HepG2 (cell line): ENCODE results near the gene GLS2.

Source experiments
- ADNP ChIP-seq: sonication (generic); formaldehyde crosslinking; IDR thresholded peaks from 2 replicates; pipeline ENCODE4 v1.4.0; 2020; ENCODE audit warnings: missing genetic modification reagents
- EP300 ChIP-seq, 3 experiments: sonication (generic) in 1 of 3; formaldehyde crosslinking in 1 of 3; IDR thresholded peaks; 2 replicates each; pipeline versions ENCODE4 v1.5.1 to v1.6.1; 2011 to 2020; ENCODE audit warnings: low read depth in 2 of 3, low read length in 2 of 3, borderline replicate concordance in 1 of 3, improper control_type of control experiment in 1 of 3, mild to moderate bottlenecking in 1 of 3, missing genetic modification reagents in 1 of 3, moderate library complexity in 1 of 3
- EZH2 ChIP-seq: conservative IDR thresholded peaks from 2 replicates; pipeline ENCODE4 v1.6.1; 2012; ENCODE audit warnings: mild to moderate bottlenecking, low read depth, low read length, moderate library complexity
- MXI1 ChIP-seq: IDR thresholded peaks from 3 replicates; pipeline ENCODE4 v1.6.1; 2012; ENCODE audit warnings: low read depth, low read length, inconsistent platforms, borderline replicate concordance
- ZBTB1 ChIP-seq: sonication (generic); formaldehyde crosslinking; IDR thresholded peaks from 2 replicates; pipeline ENCODE4 v1.4.0; 2020; ENCODE audit warnings: missing genetic modification reagents, borderline replicate concordance
- TF ChIP-seq, protein P1 (sequence below): IDR thresholded peaks from 2 replicates; pipeline ENCODE4 v1.6.1; 2016; ENCODE audit warnings: low read depth
- TF ChIP-seq, protein P2 (sequence below): sonication (generic); formaldehyde crosslinking; conservative IDR thresholded peaks from 2 replicates; pipeline ENCODE4 v1.4.0; 2020; ENCODE audit warnings: missing genetic modification reagents

DNA sequence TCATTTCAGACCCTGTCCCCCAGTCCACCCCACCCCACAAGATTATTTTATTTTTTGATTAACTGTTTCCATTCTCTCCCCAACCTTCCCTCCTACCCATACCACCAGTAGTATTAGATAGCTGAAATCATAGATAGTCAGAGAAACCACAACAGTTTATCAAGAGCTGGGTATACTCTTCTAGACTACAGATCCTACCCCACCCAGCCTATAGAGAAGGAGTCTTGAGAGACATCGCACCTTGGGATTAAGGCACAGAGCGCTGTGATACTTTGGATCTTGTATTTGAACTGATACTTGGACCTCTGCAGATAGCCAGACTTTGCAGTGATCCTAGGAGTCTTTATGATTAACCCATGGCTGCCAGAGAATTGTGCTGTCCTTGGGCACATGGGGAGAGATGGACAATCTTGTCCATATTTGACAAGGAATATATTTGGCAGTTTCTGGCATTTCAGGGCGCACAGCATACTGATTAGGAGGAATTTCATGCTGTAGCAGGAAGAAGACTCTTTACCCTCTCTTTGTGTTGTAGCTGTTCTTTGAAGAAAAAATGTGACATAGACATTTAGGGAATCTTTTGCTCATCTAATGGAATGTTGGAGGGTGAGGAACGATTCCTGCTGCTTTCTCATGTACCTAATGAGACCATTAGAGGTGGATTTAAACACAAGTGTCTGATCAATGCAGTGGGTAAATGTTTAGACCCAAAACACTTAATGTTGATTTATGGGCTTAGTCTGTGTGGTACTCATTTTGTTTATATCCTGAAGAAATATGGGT lies 34.6 kb upstream of the GLS2 start:
- TF ChIP-seq, protein P1, sequence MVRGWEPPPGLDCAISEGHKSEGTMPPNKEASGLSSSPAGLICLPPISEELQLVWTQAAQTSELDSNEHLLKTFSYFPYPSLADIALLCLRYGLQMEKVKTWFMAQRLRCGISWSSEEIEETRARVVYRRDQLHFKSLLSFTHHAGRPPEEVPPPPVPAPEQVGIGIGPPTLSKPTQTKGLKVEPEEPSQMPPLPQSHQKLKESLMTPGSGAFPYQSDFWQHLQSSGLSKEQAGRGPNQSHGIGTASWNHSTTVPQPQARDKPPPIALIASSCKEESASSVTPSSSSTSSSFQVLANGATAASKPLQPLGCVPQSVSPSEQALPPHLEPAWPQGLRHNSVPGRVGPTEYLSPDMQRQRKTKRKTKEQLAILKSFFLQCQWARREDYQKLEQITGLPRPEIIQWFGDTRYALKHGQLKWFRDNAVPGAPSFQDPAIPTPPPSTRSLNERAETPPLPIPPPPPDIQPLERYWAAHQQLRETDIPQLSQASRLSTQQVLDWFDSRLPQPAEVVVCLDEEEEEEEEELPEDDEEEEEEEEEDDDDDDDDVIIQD (CRISPR knock-in tag), result no peak
- TF ChIP-seq, protein P2, sequence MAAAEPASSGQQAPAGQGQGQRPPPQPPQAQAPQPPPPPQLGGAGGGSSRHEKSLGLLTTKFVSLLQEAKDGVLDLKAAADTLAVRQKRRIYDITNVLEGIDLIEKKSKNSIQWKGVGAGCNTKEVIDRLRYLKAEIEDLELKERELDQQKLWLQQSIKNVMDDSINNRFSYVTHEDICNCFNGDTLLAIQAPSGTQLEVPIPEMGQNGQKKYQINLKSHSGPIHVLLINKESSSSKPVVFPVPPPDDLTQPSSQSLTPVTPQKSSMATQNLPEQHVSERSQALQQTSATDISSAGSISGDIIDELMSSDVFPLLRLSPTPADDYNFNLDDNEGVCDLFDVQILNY (CRISPR knock-in tag), result no peak
- TF ChIP-seq ADNP (CRISPR knock-in tag), result no peak
- no peak for TF ChIP-seq EZH2
- no peak for TF ChIP-seq MXI1
- TF ChIP-seq EP300 (IDR thresholded peaks at IDR 0.05; ENCODE audit: low read depth in 2 of 2, low read length in 2 of 2), result no peak
- no peak for TF ChIP-seq EP300 (CRISPR knock-in tag; IDR thresholded peaks at IDR 0.05; ENCODE audit: borderline replicate concordance)
- TF ChIP-seq ZBTB1 (CRISPR knock-in tag), result no peak
